Measurements from ENCODE around the gene SPINK1.
"Not testable (repeated sequence)": the region's sequence is repeated elsewhere in the genome, so short reads cannot be mapped to it uniquely, and the experiment has no call there.

Gene SPINK1

GRCh38 chr5:147853372-147853987, 22.0 kb upstream of the SPINK1 start:
- H3K9ac ChIP-seq (ENCODE audit: low read depth, low read length) = no peak overlapping the region
- H3K36me3 ChIP-seq (ENCODE audit: insufficient read depth, low read length) = no peaks in the 10 kb centered on the region
- H3K27me3 ChIP-seq (ENCODE audit: control insufficient read depth, insufficient read depth, low read length) = peaks cover 18% of the 10 kb centered on the region
- H3K4me2 ChIP-seq (ENCODE audit: low read length) = no peak overlapping the region
- no peak overlapping the region for H3K4me3 ChIP-seq (ENCODE audit: low read length)
- H3K9me3 ChIP-seq (replicated peaks; ENCODE audit: low read length) = no peaks in the 10 kb centered on the region
- no peaks in the 10 kb centered on the region for H3K4me1 ChIP-seq (ENCODE audit: control insufficient read depth, insufficient read depth, low read length)

- no peaks in the 10 kb centered on the region for H3K4me1 ChIP-seq (ENCODE audit: control insufficient read depth, insufficient read depth, low read length)
- H3K9me3 ChIP-seq (replicated peaks; ENCODE audit: low read length) = no peaks in the 10 kb centered on the region
- H3K4me3 ChIP-seq (ENCODE audit: low read length) = no peak overlapping the region
- H3K27me3 ChIP-seq (ENCODE audit: control insufficient read depth, insufficient read depth, low read length) = peaks cover 27% of the 10 kb centered on the region
- no peak overlapping the region for H3K9ac ChIP-seq (ENCODE audit: low read depth, low read length)
- no peaks in the 10 kb centered on the region for H3K36me3 ChIP-seq (ENCODE audit: insufficient read depth, low read length)
- no peak overlapping the region for H3K4me2 ChIP-seq (ENCODE audit: low read length)
These were observed 20.9 kb upstream of the SPINK1 start for GRCh38 chr5:147852365-147852764.

- H3K27me3 ChIP-seq (ENCODE audit: control insufficient read depth, insufficient read depth, low read length) = peaks cover 32% of the 10 kb centered on the region
- no peak overlapping the region for H3K4me3 ChIP-seq (ENCODE audit: low read length)
- no peaks in the 10 kb centered on the region for H3K4me1 ChIP-seq (ENCODE audit: control insufficient read depth, insufficient read depth, low read length)
- no peak overlapping the region for H3K4me2 ChIP-seq (ENCODE audit: low read length)
- H3K9ac ChIP-seq (ENCODE audit: low read depth, low read length) = no peak overlapping the region
- no peaks in the 10 kb centered on the region for H3K9me3 ChIP-seq (replicated peaks; ENCODE audit: low read length)
- no peaks in the 10 kb centered on the region for H3K36me3 ChIP-seq (ENCODE audit: insufficient read depth, low read length)
These were observed 20.1 kb upstream of the SPINK1 start for GRCh38 chr5:147851578-147851977.

- H3K9ac ChIP-seq (ENCODE audit: low read depth, low read length) = no peak overlapping the region
These were observed 17.8 kb upstream of the SPINK1 start for GRCh38 chr5:147849226-147849625.

GRCh38 chr5:147845618-147846017, 14.1 kb upstream of the SPINK1 start:
- Histone ChIP-seq H3K36me3 (ENCODE audit: insufficient read depth, low read length) (no peaks in the 10 kb centered on the region), H3K4me2 (ENCODE audit: low read length) (no peak overlapping the region)

More at GRCh38 chr5:147849226-147849625, 17.8 kb upstream of the SPINK1 start:
- no peaks in the 10 kb centered on the region for H3K36me3 ChIP-seq (ENCODE audit: insufficient read depth, low read length)
- H3K4me2 ChIP-seq (ENCODE audit: low read length) = no peak overlapping the region
- H3K4me3 ChIP-seq (ENCODE audit: low read length) = no peak overlapping the region
- H3K27me3 ChIP-seq (ENCODE audit: control insufficient read depth, insufficient read depth, low read length) = peaks cover 36% of the 10 kb centered on the region
- H3K9me3 ChIP-seq (replicated peaks; ENCODE audit: low read length) = no peaks in the 10 kb centered on the region
- H3K4me1 ChIP-seq (ENCODE audit: control insufficient read depth, insufficient read depth, low read length) = no peaks in the 10 kb centered on the region

GRCh38 chr5:147844846-147845245, 13.4 kb upstream of the SPINK1 start:
- Histone ChIP-seq H3K27me3 (ENCODE audit: control insufficient read depth, insufficient read depth, low read length) (peaks cover 54% of the 10 kb centered on the region), H3K9ac (ENCODE audit: low read depth, low read length) (no peak overlapping the region), H3K9me3 (replicated peaks; ENCODE audit: low read length) (no peaks in the 10 kb centered on the region), H3K4me1 (ENCODE audit: control insufficient read depth, insufficient read depth, low read length) (no peaks in the 10 kb centered on the region), H3K4me3 (ENCODE audit: low read length) (no peak overlapping the region), H3K36me3 (ENCODE audit: insufficient read depth, low read length) (no peaks in the 10 kb centered on the region), H3K4me2 (ENCODE audit: low read length) (no peak overlapping the region)

More at GRCh38 chr5:147845618-147846017, 14.1 kb upstream of the SPINK1 start:
- no peaks in the 10 kb centered on the region for H3K9me3 ChIP-seq (replicated peaks; ENCODE audit: low read length)
- no peak overlapping the region for H3K9ac ChIP-seq (ENCODE audit: low read depth, low read length)
- H3K4me1 ChIP-seq (ENCODE audit: control insufficient read depth, insufficient read depth, low read length) = no peaks in the 10 kb centered on the region
- no peak overlapping the region for H3K4me3 ChIP-seq (ENCODE audit: low read length)
- peaks cover 56% of the 10 kb centered on the region for H3K27me3 ChIP-seq (ENCODE audit: control insufficient read depth, insufficient read depth, low read length)

- Histone ChIP-seq H3K36me3 (ENCODE audit: insufficient read depth, low read length) (no peaks in the 10 kb centered on the region), H3K9me3 (replicated peaks; ENCODE audit: low read length) (no peaks in the 10 kb centered on the region), H3K4me2 (ENCODE audit: low read length) (no peak overlapping the region), H3K9ac (ENCODE audit: low read depth, low read length) (no peak overlapping the region), H3K27me3 (ENCODE audit: control insufficient read depth, insufficient read depth, low read length) (peaks cover 43% of the 10 kb centered on the region), H3K4me3 (ENCODE audit: low read length) (no peak overlapping the region), H3K4me1 (ENCODE audit: control insufficient read depth, insufficient read depth, low read length) (no peaks in the 10 kb centered on the region)
These were observed 11.4 kb upstream of the SPINK1 start for GRCh38 chr5:147842869-147843268.

GRCh38 chr5:147836439-147836838, 5.0 kb upstream of the SPINK1 start:
- Histone ChIP-seq H3K9ac (ENCODE audit: low read depth, low read length) (no peak overlapping the region), H3K4me2 (ENCODE audit: low read length) (no peak overlapping the region), H3K9me3 (replicated peaks; ENCODE audit: low read length) (no peaks in the 10 kb centered on the region), H3K4me3 (ENCODE audit: low read length) (no peak overlapping the region), H3K4me1 (ENCODE audit: control insufficient read depth, insufficient read depth, low read length) (no peaks in the 10 kb centered on the region), H3K36me3 (ENCODE audit: insufficient read depth, low read length) (no peaks in the 10 kb centered on the region), H3K27me3 (ENCODE audit: control insufficient read depth, insufficient read depth, low read length) (peaks cover 16% of the 10 kb centered on the region)

GRCh38 chr5:147835386-147835798, 3.9 kb upstream of the SPINK1 start:
- H3K27me3 ChIP-seq (ENCODE audit: control insufficient read depth, insufficient read depth, low read length) = peaks cover 11% of the 10 kb centered on the region
- no peaks in the 10 kb centered on the region for H3K9me3 ChIP-seq (replicated peaks; ENCODE audit: low read length)
- no peaks in the 10 kb centered on the region for H3K36me3 ChIP-seq (ENCODE audit: insufficient read depth, low read length)
- no peaks in the 10 kb centered on the region for H3K4me1 ChIP-seq (ENCODE audit: control insufficient read depth, insufficient read depth, low read length)
- no peak overlapping the region for H3K4me2 ChIP-seq (ENCODE audit: low read length)
- H3K4me3 ChIP-seq (ENCODE audit: low read length) = no peak overlapping the region
- H3K9ac ChIP-seq (ENCODE audit: low read depth, low read length) = no peak overlapping the region

GRCh38 chr5:147832541-147832940, 1.1 kb upstream of the SPINK1 start:
- Histone ChIP-seq H3K36me3 (ENCODE audit: insufficient read depth, low read length) (no peaks in the 10 kb centered on the region), H3K9ac (ENCODE audit: low read depth, low read length) (no peak overlapping the region), H3K4me2 (ENCODE audit: low read length) (no peak overlapping the region), H3K4me3 (ENCODE audit: low read length) (no peak overlapping the region), H3K4me1 (ENCODE audit: control insufficient read depth, insufficient read depth, low read length) (no peaks in the 10 kb centered on the region), H3K27me3 (ENCODE audit: control insufficient read depth, insufficient read depth, low read length) (peaks cover 15% of the 10 kb centered on the region), H3K9me3 (replicated peaks; ENCODE audit: low read length) (no peaks in the 10 kb centered on the region)

- Histone ChIP-seq H3K9ac (ENCODE audit: low read depth, low read length) (no peak overlapping the region), H3K4me3 (ENCODE audit: low read length) (no peak overlapping the region), H3K4me2 (ENCODE audit: low read length) (no peak overlapping the region), H3K4me1 (ENCODE audit: control insufficient read depth, insufficient read depth, low read length) (no peaks in the 10 kb centered on the region), H3K27me3 (ENCODE audit: control insufficient read depth, insufficient read depth, low read length) (peaks cover 15% of the 10 kb centered on the region), H3K36me3 (ENCODE audit: insufficient read depth, low read length) (no peaks in the 10 kb centered on the region), H3K9me3 (replicated peaks; ENCODE audit: low read length) (no peaks in the 10 kb centered on the region)
These were observed 1.4 kb downstream of the SPINK1 start for GRCh38 chr5:147830035-147830434.

GRCh38 chr5:147827017-147827416, 4.5 kb downstream of the SPINK1 start:
- H3K36me3 ChIP-seq (ENCODE audit: insufficient read depth, low read length); H3K27me3 ChIP-seq (ENCODE audit: control insufficient read depth, insufficient read depth, low read length); H3K4me2 ChIP-seq (ENCODE audit: low read length); H3K9me3 ChIP-seq (replicated peaks; ENCODE audit: low read length); H3K4me3 ChIP-seq (ENCODE audit: low read length); H3K9ac ChIP-seq (ENCODE audit: low read depth, low read length); H3K4me1 ChIP-seq (ENCODE audit: control insufficient read depth, insufficient read depth, low read length): not testable (repeated sequence)
